Lung (tissue), 12 donors: ENCODE data around the gene FAM168B. TPM values are rescaled to one million over a fixed set of nuclear protein-coding genes. Genes with fewer than 3 reads are reported as not detected.

ENCODE experiments used
- ATAC-seq: fragments of 200-7000 bp; cut with Tn5 transposase; one replicate; pipeline ENCODE4 v1.9.1; 2020; ENCODE audit warnings: moderate number of reproducible peaks; ENCODE audit not compliant: insufficient read depth, low FRiP score
- DNase-seq, 3 donors: peaks; one replicate each; pipeline ENCODE4 v3.0.0-alpha.2; 2013 to 2017
- H3K27ac ChIP-seq, 2 donors: one replicate each; pipeline ENCODE4 v1.5.1; 2013; ENCODE audit warnings: mild to moderate bottlenecking in 2 of 2, moderate library complexity in 2 of 2, control low read depth in 1 of 2, inconsistent platforms in 1 of 2, low read depth in 1 of 2, low read length in 1 of 2
- H3K27me3 ChIP-seq, 3 donors: one replicate each; pipeline ENCODE4 v1.5.1; 2013; ENCODE audit warnings: low read length in 2 of 3; ENCODE audit not compliant: control insufficient read depth in 3 of 3, insufficient read depth in 3 of 3
- H3K36me3 ChIP-seq, 4 donors: one replicate each; pipeline ENCODE4 v1.5.1; 2013; ENCODE audit warnings: low read length in 4 of 4, mild to moderate bottlenecking in 1 of 4, moderate library complexity in 1 of 4; ENCODE audit not compliant: control insufficient read depth in 4 of 4, insufficient read depth in 4 of 4
- H3K4me1 ChIP-seq, 5 donors: one replicate each; pipeline ENCODE4 v1.5.1; 2013; ENCODE audit warnings: low read length in 5 of 5, mild to moderate bottlenecking in 2 of 5, moderate library complexity in 1 of 5; ENCODE audit not compliant: control insufficient read depth in 5 of 5, insufficient read depth in 5 of 5
- H3K4me3 ChIP-seq: one replicate; pipeline ENCODE4 v1.5.1; 2013; ENCODE audit warnings: mild to moderate bottlenecking, control low read depth, moderate library complexity
- H3K9ac ChIP-seq, 2 donors: one replicate each; pipeline ENCODE4 v1.5.1; 2013; ENCODE audit warnings: low read length in 2 of 2, control low read depth in 1 of 2; ENCODE audit not compliant: insufficient read depth in 1 of 2
- H3K9me3 ChIP-seq, 4 donors: one replicate each; pipeline ENCODE4 v1.5.1; 2013; ENCODE audit warnings: low read length in 3 of 4, mild to moderate bottlenecking in 1 of 4, moderate library complexity in 1 of 4; ENCODE audit not compliant: control insufficient read depth in 4 of 4, insufficient read depth in 3 of 4
- CTCF ChIP-seq: IDR thresholded peaks from 2 replicates; pipeline ENCODE4 v1.5.1; 2012; ENCODE audit warnings: mild to moderate bottlenecking; ENCODE audit errors: control extremely low read depth, extremely low read depth
- WGBS, 2 donors: extraction: QIAGEN DNeasy Blood & Tissue Kit; methylation state at CpG; one replicate each; pipeline ENCODE4 v1.1.7; 2013; 5-methylcytosine and 5-hydroxymethylcytosine counted together
- polyA plus RNA-seq, 2 donors: library from polyadenylated mRNA; stranded (reverse); fragments of 200-250 nt; gene quantifications; one replicate each; pipeline ENCODE4 v1.2.1, GENCODE V29; 2013
- total RNA-seq, 2 donors: library from RNA; depleted of rRNA in 1 of 2; stranded (reverse); fragments of >200 nt in 1 of 2; gene quantifications; one replicate each; pipeline ENCODE4 v1.2.1, GENCODE V29; 2014 to 2021
- donor health status: control.
- donor health status: control.
- donor health status: Bipolar disorder and iron deficiency.
- donor health status: healthy.
- donor health status: DM: yes; HTN: yes; CAD: no.

The FAM168B gene
- total and polyA plus RNA-seq, 4 donors, result 20.4 to 79.7 (median 40.1) TPM

DNA sequence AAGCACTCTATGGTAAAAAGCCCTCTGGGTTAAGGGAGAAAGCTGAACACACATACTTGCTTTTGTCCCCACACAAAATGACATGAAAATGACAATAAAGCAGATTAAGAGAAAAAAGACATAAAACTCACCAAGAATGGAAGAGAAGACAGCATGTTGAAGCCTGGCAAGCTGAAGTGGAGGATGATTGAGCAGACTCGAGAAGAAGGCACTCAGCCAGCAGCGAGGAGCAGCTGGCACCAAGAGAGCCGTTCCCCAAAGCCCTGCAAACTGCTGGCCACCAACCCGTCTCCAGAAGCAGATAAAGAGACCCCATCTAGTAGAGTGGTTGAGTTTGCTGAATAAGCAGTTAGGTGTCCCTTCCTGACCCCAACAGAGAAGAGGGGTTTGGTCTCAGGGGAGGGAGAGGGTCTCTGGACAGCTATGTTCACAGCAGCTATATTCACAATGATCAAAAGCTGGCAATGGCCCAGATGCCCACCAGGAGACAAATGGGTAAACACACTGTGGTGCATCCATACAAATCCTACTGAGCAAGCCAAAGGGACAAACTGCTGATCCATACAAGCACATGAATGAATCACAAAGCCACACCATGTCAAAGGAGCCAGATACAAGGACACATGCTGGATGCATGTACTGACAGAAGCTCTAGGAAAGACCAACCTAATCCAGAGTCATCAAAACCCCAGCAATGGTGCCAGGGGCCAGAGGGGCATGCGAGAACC lies 36.9 kb downstream of the FAM168B start:
- H3K9ac ChIP-seq, result no peak overlapping the region
- H3K4me1 ChIP-seq, result peaks cover 0 to 9% (median 0%) of the 10 kb centered on the region in 5 donors
- peaks cover 19 to 46% (median 35%) of the 10 kb centered on the region in 4 donors for H3K36me3 ChIP-seq
- H3K27ac ChIP-seq, result no peak overlapping the region
- DNase-seq, result no peak
- no peak for ATAC-seq
- WGBS, 2 donors, result 79 to 94% methylated on average over 5 of the region's 5 CpGs
- no peak for TF ChIP-seq CTCF
- no peaks in the 10 kb centered on the region for H3K27me3 ChIP-seq
- H3K9me3 ChIP-seq, result no peaks in the 10 kb centered on the region
- H3K4me3 ChIP-seq, result no peak overlapping the region

DNA sequence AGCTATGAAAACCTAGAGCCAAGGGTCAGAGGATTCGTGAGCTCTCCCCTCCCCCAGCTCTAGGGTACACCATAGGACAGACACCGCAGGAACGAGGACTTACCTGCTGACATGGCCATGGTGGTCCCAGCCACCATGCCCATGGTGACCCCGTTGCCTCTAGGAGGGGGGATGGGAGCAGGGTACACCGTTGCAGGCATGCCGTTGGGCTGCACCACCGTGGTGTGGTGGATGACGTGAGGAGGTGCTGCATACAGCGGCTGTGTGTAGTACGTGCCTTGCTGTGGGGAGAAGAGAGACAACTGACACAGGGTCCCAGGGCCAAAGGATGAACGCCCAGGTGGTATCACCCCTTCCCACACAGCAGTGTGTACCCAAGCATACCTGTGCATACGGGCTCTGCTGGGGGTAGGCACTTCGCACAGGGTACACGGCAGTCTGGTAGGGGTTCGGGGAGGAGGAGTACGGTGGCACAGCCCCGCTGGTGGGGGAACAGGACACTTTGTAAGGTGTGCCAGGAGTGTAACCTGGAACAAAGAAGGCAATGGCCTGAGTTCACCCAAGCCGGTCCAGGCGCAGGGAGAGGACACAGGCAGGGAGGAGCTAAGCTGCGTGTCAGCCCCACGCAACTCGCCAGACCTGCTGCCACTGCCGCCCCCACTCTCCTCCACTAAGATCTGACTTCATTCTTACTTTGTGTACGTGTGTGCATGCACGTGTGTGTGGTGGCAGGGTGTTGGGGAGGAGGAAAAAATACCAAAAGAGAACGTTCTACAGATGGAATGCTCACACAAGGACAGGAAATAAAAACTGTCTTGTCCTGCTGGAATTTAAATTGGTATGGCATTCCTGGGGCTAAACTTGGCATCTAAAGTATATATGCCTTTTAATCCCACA lies 37.8 kb downstream of the FAM168B start:
- 93 to 94% methylated on average over 26 of the region's 26 CpGs for WGBS, 2 donors
- no peak overlapping the region for H3K4me3 ChIP-seq
- no peak for TF ChIP-seq CTCF
- no peak overlapping the region for H3K27ac ChIP-seq
- H3K9me3 ChIP-seq, result no peaks in the 10 kb centered on the region
- DNase-seq (no peak), ATAC-seq (no peak)
- peaks cover 19 to 51% (median 41%) of the 10 kb centered on the region in 4 donors for H3K36me3 ChIP-seq
- no peaks in the 10 kb centered on the region for H3K27me3 ChIP-seq
- H3K9ac ChIP-seq, result no peak overlapping the region
- peaks cover 0 to 9% (median 0%) of the 10 kb centered on the region in 5 donors for H3K4me1 ChIP-seq

- Histone ChIP-seq H3K27me3 (no peaks in the 10 kb centered on the region), H3K4me3 (no peak overlapping the region), H3K27ac (no peak overlapping the region), H3K4me1 (peaks cover 0 to 9% (median 0%) of the 10 kb centered on the region in 5 donors), H3K9ac (no peak overlapping the region), H3K9me3 (no peaks in the 10 kb centered on the region), H3K36me3 (peaks cover 25 to 55% (median 44%) of the 10 kb centered on the region in 4 donors)
- ATAC-seq (no peak), DNase-seq (no peak)
- no peak for TF ChIP-seq CTCF
- whole genome bisulfite sequencing, 2 donors, result 97 to 98% methylated on average over 7 of the region's 7 CpGs
These were observed 38.8 kb downstream of the FAM168B start for GRCh38 chr2:131054488-131054887.
